ENCODE results near the gene NFATC1. TPM values are rescaled to one million over a fixed set of nuclear protein-coding genes. Genes with fewer than 3 reads are reported as not detected.

Gene NFATC1
- total RNA-seq, 1 donor from 2014 or later = 16.6 TPM

- H3K27ac ChIP-seq = no peak overlapping the region
- H3K4me1 ChIP-seq = no peaks in the 10 kb centered on the region
- ATAC-seq (no peak), DNase-seq (no peak)
- H3K36me3 ChIP-seq = no peaks in the 10 kb centered on the region
- H3K4me3 ChIP-seq = no peak overlapping the region
- no peak for TF ChIP-seq CTCF (IDR thresholded peaks at IDR 0.05)
- intact Hi-C loops (cut with DNase I) = no loop called here
- no peaks in the 10 kb centered on the region for H3K27me3 ChIP-seq
- H3K9me3 ChIP-seq = no peaks in the 10 kb centered on the region
Observed at GRCh38 chr18:79434607-79435401, 39.1 kb downstream of the NFATC1 start.

- intact Hi-C loops (cut with DNase I) = no loop called here
Observed at GRCh38 chr18:79436556-79437275, 41.0 kb downstream of the NFATC1 start.

GRCh38 chr18:79438089-79438897 lies 42.6 kb downstream of the NFATC1 start:
- no peak for TF ChIP-seq CTCF (IDR thresholded peaks at IDR 0.05)
- Histone ChIP-seq H3K4me3 (no peak overlapping the region), H3K27me3 (no peaks in the 10 kb centered on the region), H3K9me3 (no peaks in the 10 kb centered on the region), H3K36me3 (no peaks in the 10 kb centered on the region), H3K4me1 (no peaks in the 10 kb centered on the region), H3K27ac (no peak overlapping the region)
- ATAC-seq (no peak), DNase-seq (no peak)
- intact Hi-C loops (cut with DNase I) = no loop called here

More at GRCh38 chr18:79436556-79437275, 41.0 kb downstream of the NFATC1 start:
- no peaks in the 10 kb centered on the region for H3K36me3 ChIP-seq
- ATAC-seq (no peak), DNase-seq (no peak)
- H3K4me1 ChIP-seq = no peaks in the 10 kb centered on the region
- no peak overlapping the region for H3K27ac ChIP-seq
- H3K9me3 ChIP-seq = no peaks in the 10 kb centered on the region
- no peak overlapping the region for H3K4me3 ChIP-seq
- no peak for TF ChIP-seq CTCF (IDR thresholded peaks at IDR 0.05)
- no peaks in the 10 kb centered on the region for H3K27me3 ChIP-seq

GRCh38 chr18:79438898-79439627 lies 43.3 kb downstream of the NFATC1 start:
- ATAC-seq (no peak), DNase-seq (no peak)
- Histone ChIP-seq H3K27ac (no peak overlapping the region), H3K36me3 (no peaks in the 10 kb centered on the region), H3K27me3 (no peaks in the 10 kb centered on the region), H3K9me3 (no peaks in the 10 kb centered on the region), H3K4me3 (no peak overlapping the region), H3K4me1 (no peaks in the 10 kb centered on the region)
- no peak for TF ChIP-seq CTCF (IDR thresholded peaks at IDR 0.05)
- intact Hi-C loops (cut with DNase I) = no loop called here

GRCh38 chr18:79439628-79440023 lies 43.9 kb downstream of the NFATC1 start:
- Histone ChIP-seq H3K27ac (no peak overlapping the region), H3K4me3 (no peak overlapping the region), H3K27me3 (no peaks in the 10 kb centered on the region), H3K4me1 (no peaks in the 10 kb centered on the region), H3K9me3 (no peaks in the 10 kb centered on the region), H3K36me3 (no peaks in the 10 kb centered on the region)
- intact Hi-C loops (cut with DNase I) = no loop called here
- DNase-seq (no peak), ATAC-seq (no peak)
- no peak for TF ChIP-seq CTCF (IDR thresholded peaks at IDR 0.05)
